Posterior vena cava (tissue), 2 donors: Measurements from ENCODE around the gene PHF19. TPM values are rescaled to one million over a fixed set of nuclear protein-coding genes. Genes with fewer than 3 reads are reported as not detected.

Experiments
- DNase-seq: peaks from one replicate; pipeline ENCODE4 v3.0.0-alpha.2; 2020; ENCODE audit warnings: low spot score
- intact Hi-C, 2 donors: fragments of 100-400 bp; cut with DNase I; formaldehyde crosslinking; loops; one replicate each; pipeline versions ENCODE4 v1.14.1 to v1.14.2; 2022 to 2023
- total RNA-seq, 2 donors: library from RNA; stranded (reverse); fragmentation: NEBNext Ultra II Directional; extraction: Animal tissue kit (Norgen Biotek cat#: 25700); gene quantifications; one replicate each; pipeline ENCODE4 v1.2.1, GENCODE V29; 2021
- donor health status: DM: yes; HTN: yes; CAD: no.
- donor health status: DM: yes; HTN: yes; CAD: no.

The PHF19 gene
- total RNA-seq, 2 donors from 2014 or later = 30.8 to 40.2 TPM

DNA sequence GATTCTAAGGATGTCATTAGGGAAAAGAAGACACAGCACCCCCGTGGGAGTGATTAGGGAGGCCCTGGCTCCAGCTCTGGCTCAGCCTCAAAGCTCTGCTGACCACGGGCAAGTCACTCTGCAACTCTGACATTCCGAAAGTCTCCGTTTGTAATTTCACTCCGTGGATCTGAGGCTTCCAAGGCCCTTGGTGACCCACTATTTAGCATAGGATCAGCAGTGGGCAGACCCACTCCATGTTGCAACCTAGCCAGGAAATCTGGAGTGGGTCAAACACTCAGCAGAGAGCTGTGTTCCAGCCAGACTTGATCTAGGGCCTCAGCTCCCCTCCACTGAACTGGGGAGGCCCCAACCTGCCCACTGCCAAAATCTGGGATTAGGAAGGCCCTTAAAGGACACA lies 11.8 kb downstream of the PHF19 start:
- intact Hi-C loops = no loop called here

DNA sequence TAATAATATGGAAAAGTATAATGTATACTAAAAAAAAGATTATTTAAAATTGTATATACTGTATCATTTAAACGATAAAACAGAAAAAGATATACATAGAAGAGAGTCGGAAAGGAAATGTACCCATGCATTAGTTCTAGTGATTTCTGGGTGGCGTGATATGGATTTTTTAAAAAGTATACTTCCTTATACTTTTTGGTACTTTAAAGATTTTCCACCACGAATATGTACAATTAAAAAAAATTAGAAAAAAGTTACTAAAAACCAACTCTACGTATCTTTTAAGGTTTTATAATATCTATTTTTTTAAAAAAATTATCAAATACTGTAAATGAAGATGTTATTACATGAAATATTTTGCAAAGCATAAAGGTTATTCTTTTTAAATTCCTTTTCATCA lies 12.3 kb downstream of the PHF19 start:
- DNase-seq = no peak
- intact Hi-C loops = no loop called here

More for the DNA sequence above, 11.8 kb downstream of the PHF19 start:
- no peak for DNase-seq

DNA sequence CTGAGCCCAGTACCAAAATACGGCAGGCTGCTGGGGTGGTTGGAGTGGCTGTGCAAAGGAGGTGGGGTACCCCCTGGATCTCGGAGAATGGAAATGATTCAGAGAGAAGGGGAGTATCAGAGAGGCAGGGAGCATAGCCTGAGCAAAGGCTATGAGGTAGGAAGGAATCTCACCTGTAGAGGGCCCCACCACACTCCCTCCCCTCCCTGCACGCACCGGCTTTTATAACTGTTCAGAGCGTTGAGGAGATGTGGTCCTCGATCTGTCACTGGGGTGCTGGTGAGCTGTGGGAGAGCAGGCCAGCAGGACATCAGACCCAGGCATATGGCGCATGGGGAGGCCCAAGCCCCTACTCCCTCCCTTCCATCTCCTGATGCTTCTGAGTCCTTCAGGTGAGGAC lies 13.2 kb downstream of the PHF19 start:
- intact Hi-C loops = no loop called here
- DNase-seq = no peak

DNA sequence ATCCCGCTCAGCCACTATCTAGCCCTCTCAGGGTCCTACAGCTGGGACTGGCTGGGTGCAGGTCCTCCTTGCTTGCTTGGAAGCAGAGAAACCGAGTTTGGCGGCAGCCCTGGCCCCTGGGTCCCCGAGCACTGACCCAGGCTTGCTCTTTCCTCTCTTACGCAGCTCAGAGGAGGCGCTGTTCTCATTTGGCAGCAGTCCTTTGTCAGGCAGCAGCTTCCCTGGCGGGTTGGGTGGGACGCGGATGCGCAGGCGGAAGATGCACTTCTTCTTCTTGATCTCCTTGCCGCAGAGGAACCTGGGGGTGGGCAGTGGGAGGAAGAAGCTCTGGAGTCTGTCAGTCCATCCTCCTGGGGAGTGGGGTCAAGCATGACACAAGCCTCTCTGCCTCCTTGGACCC lies 14.5 kb downstream of the PHF19 start:
- intact Hi-C loops = no loop called here
- no peak for DNase-seq

DNA sequence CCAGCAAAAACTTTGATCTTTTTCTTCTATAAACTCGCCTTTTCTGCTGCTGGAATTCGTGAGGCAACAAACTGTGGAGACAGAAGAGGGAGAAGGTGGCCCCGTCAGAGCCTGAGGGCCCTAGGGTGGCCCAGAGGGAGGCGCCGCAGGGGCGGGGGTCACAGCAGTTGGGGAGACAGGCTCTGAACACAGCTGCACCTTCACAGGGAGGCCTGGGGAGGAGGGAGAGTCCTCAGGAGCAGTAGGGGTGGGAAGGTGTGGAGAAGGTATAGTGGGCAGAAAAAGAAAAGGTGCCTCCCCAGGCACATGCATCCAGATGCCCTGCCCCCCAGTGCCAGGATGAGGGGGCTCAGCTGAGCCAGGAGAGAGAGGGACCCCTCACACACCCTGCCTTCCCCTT lies 15.1 kb downstream of the PHF19 start:
- intact Hi-C loops = no loop called here
- no peak for DNase-seq

DNA sequence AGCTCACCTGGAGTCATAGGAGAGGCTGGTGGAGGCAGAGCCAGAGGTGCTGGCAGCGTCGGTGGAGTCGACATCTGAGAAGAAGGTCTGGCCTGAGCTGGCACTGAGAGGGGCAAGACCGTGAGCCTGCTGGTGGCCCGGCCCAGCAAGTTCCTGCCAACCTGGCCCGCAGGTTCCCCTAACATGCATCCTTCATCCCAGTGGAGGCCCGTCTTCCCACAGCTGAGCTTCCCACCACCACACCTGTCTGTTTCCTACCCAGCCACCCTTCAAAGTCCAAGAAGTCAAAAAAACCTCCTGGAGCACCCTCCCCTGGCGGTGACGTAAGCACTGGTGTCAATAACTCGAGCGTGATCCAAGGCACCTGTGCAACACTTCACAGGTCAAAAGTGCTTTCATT lies 16.9 kb downstream of the PHF19 start:
- no peak for DNase-seq
- intact Hi-C loops = no loop called here

DNA sequence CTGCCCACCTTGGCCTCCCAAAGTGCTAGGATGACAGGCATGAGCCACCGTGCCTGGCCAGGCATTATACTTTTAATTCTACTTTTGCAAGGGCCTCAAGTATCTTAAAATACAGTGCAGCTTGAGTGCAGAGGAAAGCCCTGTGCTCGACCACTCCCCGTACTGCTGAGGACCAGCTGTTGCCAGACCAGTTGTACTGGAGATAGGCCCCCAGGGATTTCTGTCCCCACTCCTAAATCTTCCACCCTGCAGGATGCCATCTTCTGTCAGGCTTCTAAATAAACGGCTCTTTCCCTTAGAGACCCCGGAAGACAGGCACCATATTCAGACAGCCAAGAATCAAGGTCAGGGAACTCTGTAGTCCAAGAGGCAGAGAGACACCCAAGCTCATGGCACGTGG lies 17.6 kb downstream of the PHF19 start:
- no peak for DNase-seq
- intact Hi-C loops = loop anchor here in 1 of 2 donors (10.0 kb wide), 1 partner anchor 205 kb away; no protein-coding TSS in a partner anchor

DNA sequence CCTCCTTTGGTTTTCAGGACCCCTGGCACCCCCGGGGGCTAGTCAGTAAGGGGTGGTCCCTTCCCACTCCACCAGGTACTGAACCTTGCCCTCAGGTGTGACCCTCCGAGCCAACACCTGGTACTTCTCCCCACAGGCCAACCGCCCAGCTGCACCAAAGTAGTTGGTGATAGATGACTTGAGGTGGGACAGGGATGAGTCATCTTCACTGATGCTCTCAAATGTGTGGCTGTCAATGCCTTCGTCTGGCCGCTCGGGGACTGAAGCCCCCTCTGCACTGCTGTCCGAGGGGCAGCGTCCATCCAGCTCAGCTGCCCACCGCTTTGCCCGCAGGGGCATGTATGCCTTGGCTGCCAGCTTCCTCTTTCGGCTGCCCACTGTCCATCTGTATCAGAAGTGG lies 19.1 kb downstream of the PHF19 start:
- DNase-seq = no peak
- intact Hi-C loops = loop anchor here in 1 of 2 donors (10.0 kb wide), 1 partner anchor 207 kb away; no protein-coding TSS in a partner anchor

DNA sequence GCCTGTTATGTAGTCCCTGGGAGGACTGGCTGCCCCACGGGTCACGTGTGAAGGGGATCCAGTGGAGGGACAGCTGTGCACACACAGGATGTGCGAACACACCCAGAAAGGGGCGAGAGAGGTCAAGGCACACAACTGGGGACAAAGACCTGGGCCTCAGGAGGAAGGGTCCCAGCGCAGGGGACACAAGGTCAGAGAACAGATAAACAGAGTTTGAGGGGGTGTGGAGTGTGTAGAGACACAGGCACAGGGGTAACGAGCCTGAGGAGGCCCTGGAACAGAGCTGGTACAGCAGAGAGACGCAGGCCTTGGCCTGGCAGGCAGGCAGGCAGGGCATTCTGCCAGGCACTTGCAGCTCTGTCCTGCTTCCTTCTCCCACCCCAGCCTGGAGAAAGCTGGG lies 19.5 kb downstream of the PHF19 start:
- intact Hi-C loops = loop anchor here in 1 of 2 donors (10.0 kb wide), 1 partner anchor 207 kb away; no protein-coding TSS in a partner anchor
- no peak for DNase-seq

DNA sequence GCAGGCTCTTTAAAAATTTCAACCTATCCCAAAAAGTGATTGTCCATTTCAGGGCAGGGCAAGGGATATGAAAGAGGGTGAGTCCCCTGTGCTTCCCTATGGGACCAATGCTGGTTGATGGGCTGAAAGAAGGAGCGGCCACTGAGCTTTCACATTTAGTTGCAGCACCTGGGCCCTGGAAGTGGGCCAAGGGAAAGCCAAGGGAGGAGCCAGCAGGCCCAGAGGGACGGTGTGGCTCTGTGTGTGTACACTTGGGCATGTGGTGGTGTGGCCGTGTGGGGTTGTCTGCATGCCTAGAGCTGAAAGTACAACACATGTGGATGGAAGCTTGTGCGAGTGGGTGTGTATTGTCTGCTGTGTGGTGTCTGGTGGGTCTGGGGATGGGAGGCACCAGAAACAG lies 20.3 kb downstream of the PHF19 start:
- intact Hi-C loops = loop anchor here in 1 of 2 donors (10.0 kb wide), 1 partner anchor 208 kb away; no protein-coding TSS in a partner anchor
- no peak for DNase-seq

DNA sequence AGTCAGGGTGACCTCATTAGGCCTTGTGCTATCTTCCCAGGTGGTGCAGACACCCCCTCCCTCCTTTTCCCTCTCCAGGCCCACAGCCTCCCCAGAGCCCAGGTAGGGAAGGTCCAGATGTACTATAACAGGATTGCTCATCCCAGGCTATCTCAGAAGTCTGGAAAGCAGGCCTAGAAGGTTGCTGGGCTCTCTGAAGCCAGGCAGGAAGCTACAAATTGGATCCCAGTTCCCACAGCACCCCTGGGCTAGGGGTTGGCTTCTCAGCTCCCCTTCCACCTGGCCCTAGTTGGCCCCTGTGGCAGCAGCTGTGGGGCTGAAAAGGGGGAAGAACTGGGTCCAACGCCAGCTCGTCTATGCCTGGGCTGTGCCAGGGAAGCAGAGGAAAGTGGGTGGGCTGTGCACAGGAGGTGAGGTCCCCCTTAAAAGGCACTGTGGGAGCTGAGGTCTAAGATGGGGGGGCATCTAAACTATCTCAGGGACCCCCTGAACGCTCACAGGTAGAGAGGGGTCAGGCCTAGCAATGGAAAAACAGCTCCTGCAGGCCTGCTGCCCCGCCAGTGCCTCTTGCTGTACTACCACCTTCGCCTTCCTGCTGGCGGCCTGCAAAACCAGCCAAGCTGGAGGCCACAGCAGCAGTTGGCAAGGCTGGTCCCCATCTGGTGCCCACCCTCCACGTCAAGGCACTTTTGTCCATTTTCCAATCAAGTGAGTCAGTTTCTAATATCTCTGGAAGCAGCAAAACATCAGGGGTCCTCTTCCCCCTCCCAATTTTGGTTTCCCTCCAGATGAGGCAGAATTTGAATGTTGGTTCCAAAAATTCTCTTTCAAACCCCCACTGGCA lies 20.9 kb downstream of the PHF19 start:
- no peak for DNase-seq
- intact Hi-C loops = loop anchor here in 1 of 2 donors (10.0 kb wide), 1 partner anchor 209 kb away; no protein-coding TSS in a partner anchor

DNA sequence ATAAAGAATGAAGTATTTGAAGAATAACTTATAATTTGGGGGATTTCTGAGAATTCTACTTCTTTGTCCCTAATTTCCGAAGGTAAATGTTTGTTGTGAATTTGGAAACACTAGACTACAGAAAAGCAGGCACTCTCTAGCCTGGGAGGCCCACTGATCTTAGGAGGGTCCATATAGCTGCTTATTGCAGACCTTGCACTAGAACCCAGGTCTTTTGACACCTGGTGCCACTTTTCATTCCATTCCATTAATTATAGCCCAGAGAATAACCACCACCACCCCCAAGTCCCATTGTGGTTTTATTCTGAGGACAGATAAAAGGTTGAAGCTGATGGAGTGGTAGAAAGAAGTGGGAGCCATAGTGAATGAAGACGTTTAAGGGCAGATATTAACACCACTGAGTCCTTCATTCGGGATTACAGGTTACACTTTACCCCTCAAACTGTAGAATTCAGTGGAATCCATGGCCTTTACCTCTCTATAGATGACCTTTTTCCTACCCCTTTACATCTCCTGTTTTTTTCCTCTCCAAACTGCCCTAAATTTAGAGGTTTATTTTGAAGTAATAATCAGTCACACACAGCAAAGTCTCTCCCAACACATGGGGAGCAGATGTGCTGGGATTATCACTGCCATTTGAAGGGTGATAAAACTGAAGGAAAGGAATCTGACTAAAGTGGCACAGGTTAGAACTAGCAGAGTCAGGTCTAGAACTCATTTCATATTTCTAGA lies 22.2 kb downstream of the PHF19 start:
- no peak for DNase-seq
- intact Hi-C loops = loop anchor here in 1 of 2 donors (10.0 kb wide), 1 partner anchor 210 kb away; no protein-coding TSS in a partner anchor

DNA sequence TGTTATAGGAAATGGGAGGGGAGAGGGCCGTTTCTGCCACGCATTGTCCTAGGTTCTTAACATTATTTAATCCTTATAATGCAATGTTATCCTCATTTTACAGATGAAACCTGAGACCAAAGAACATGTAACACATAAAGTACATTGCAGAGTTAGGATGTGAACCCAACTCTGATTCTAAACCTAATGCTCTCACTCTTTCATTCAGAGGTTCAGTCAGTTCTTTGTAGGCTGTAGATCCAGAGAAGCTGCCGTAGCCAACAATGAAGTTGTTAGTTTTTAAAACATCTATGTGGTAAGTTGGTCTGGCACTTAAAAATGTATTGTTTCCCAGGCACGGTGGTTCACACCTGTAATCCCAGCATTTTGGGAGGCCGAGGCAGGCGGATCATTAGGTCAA lies 23.8 kb downstream of the PHF19 start:
- DNase-seq = no peak
- intact Hi-C loops = loop anchor here in 1 of 2 donors (10.0 kb wide), 1 partner anchor 212 kb away; no protein-coding TSS in a partner anchor

DNA sequence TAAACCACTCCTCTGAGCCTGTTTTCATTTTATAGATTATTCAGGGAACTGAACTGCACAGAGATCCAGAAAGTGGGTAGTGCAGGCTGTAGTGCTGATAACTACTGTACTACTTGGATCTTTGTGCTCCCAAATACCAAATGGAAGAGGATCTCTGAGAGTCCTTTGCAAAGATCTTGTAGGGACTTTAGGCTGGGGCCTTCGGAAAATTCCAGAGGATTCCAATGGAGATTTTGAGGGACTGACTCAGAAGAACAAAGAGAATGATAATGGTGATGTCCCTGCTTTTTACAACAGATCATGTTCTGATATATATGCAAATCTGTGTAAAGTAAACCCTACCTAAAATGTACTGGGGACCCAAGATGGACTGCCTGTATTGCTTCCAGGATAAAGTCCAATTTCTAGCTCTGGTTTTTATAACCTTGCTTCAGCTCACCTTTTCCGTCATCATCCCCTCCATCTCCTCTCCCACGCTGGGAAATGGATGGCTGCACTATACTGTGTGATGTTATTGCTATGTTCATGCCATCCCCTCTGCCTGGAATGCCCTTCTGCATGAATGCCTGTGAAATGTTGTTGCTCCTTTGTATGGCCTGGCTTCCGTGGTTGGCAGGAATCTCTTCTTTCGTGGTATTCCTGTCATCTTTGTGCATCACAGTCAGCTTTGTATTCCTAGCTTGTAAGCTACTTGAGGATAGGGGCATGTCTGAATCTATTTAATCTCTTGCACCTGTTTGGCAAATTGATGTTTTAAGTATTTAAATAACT lies 24.6 kb downstream of the PHF19 start:
- DNase-seq = no peak
- intact Hi-C loops = loop anchor here in 1 of 2 donors (10.0 kb wide), 1 partner anchor 212 kb away; no protein-coding TSS in a partner anchor

DNA sequence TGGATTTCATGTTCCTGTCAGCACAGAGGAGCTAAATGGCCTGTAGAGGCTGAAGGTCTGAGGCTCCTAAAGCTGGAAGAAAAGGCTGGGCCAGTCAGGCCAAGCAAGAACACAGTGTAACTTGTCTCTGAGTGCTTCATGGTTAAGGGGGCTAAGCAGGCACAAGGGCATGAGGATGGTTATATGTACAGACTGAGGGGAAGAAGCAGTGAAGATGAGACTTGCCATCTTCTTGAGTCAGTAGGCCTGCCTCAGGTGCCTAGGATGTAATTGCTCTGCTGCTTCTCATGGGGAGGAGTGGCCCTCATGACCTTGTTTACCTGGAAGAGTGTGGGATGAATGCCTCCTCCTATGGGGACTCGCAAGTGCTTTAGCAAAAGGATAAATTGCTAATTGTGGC lies 25.5 kb downstream of the PHF19 start:
- no peak for DNase-seq
- intact Hi-C loops = loop anchor here in 1 of 2 donors (10.0 kb wide), 1 partner anchor 213 kb away; no protein-coding TSS in a partner anchor

DNA sequence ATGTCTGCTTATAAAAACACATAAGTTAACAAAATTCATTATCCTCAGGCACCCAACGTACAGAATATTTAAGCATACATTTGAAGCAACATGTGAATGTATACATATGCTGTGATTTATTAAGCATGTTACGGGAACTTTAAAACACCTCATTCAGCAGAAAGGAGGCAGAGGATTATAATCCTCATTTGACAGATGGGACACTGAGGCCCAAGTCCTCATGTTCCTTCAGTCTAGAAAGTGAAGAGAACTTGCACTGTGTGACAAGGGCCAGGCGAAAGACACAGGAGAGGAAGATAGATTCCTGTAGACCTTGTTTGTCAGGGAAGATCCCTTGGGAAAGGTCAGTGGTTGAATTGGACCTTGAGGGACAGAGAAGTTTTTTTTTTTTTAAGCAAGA lies 26.7 kb downstream of the PHF19 start:
- intact Hi-C loops = loop anchor here in 1 of 2 donors (10.0 kb wide), 1 partner anchor 214 kb away; no protein-coding TSS in a partner anchor
- no peak for DNase-seq

DNA sequence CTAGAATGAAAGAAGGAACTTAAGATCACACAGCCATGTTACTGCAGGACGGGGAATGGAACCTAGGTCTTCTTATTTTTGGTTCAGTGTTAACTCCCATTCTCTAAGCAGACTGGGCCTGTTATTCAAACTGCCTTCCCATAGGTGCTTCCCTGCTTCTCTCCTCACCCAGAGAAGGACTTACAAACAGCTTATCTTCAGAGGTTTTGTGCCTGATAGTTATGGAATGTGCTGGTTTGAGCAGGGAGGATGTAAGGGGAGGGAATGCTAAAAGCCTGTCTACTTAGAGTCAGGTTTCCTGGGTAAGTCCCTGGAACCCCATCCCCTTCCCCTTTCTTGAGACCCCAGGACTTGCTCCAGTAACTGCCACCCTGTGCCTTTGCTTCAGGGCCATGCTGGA lies 30.1 kb downstream of the PHF19 start:
- DNase-seq = no peak
- intact Hi-C loops = no loop called here

DNA sequence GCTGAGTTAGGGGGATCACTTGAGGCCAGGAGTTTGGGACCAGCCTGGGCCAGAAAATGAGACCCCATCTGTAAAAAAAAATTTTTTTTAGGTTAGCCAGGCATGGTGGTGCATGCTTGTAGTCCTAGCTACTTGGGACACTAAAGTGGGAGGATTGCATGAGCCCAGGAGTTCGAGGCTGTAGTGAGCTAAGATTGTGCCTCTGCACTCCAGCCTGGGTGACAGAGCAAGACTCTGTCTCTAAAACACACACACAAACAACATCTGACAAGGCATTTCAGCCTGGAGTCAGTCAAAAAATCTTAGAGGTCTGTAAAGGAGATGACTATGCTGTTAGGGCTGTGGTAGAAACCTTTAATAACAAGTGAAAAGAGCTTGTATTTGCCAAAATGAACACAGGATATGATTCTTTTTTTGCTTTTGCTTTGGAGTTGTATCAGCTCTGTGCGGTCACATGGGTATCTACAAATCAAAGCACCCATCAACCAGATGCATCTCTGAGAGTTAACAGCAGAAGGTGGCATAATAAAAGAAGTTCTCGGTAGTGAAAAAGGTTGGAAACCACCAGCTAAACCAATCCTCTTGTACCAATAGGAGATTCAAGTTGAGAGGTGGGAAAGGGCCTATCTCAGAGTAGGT lies 30.6 kb downstream of the PHF19 start:
- no peak for DNase-seq
- intact Hi-C loops = no loop called here

DNA sequence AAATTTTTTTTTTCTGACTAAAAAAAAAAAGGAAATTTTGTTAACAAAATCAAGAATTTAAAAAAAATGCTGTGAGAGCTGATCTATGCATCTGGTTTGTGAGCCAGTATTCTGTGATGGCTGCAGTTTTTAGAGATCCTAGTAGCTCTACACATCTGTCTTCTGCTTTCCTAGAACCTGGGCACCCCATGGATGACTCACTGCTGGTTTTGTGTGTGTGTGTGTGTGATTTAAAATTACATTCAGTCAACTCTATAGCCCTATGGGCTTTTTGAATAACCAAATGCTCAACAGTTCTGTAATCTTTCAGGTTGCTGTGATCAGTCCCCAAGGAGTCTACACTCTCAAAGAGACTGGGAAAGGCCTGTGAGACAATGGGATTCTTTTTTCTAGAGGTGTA lies 31.7 kb downstream of the PHF19 start:
- intact Hi-C loops = no loop called here
- no peak for DNase-seq
